ENCODE measurements around the gene MAP2.
"Not testable (repeated sequence)": the region's sequence is repeated elsewhere in the genome, so short reads cannot be mapped to it uniquely, and the experiment has no call there.

Gene MAP2

DNA sequence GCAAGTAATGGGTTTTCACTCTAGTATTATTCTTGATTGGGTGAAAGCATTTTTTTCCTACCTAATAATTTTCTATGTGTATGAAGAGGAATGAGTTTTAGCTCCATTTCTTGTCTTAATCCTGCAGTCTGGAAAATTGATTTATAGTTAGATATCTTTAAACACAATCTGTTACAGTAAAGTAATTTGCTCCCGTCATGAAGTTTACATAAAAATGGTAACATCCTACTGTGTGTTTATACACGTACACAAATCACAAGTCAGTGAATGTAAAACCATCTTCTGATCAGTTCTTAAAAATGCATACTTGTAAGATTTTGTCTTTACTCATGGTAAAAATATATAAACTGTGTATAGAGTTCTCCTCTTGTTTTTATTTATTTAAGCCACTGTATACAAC, 51.1 kb downstream of the MAP2 start:
- Histone ChIP-seq H3K27ac (ENCODE audit: low read depth, low read length) (no peak overlapping the region), H3K9me3 (ENCODE audit: control insufficient read depth, insufficient read depth, low read depth, low read length) (no peaks in the 10 kb centered on the region), H3K9ac (ENCODE audit: low read length) (no peak overlapping the region), H3K4me1 (ENCODE audit: control insufficient read depth, insufficient read depth, low read length) (peaks cover 12% of the 10 kb centered on the region), H3K4me3 (ENCODE audit: low read depth, low read length) (no peak overlapping the region), H3K27me3 (ENCODE audit: control insufficient read depth, insufficient read depth, low read length) (no peaks in the 10 kb centered on the region), H3K36me3 (ENCODE audit: control insufficient read depth, insufficient read depth, low read length) (no peaks in the 10 kb centered on the region)

DNA sequence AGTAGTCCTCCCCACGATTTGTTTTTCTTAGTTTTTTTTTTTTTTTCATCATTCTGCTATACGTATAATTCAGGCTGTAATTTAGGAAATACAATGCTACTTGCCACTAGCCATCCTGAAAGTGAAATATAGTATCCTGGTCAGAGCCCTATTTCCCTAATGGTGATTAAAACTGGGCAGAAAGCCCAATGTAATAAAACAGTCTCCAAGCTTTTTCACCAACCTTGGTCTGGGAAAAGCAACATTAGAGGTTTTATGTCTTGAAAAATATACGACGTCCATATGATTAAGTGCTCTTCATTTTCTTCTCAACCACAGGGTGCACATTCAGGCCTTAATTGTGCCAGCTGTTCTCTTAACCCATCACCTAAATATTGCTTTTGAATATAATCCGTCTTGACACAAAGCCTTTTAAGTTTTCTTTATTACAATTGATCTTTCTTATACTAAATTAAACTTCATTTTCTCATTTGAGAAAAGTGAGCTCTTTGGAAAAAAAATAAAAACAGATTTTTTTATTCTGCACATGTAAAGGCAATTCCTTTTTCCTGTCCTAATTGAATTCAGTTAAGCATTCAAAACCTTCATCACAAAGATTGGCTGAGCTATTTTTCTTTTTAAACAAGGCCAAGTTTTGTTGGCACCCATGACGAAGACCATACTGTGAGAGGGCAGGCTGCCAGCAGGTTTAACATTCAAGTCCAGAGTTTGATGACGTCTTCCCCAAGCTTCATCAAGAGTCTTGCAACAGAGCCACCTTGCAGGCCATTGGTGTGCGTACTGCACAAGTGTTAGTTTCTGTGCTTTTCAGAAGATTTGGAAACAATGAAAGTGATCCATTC, 52.7 kb downstream of the MAP2 start:
- Histone ChIP-seq H3K4me1 (ENCODE audit: control insufficient read depth, insufficient read depth, low read length) (peaks cover 12% of the 10 kb centered on the region), H3K9ac (ENCODE audit: low read length) (no peak overlapping the region), H3K27ac (ENCODE audit: low read depth, low read length) (no peak overlapping the region), H3K4me3 (ENCODE audit: low read depth, low read length) (no peak overlapping the region), H3K9me3 (ENCODE audit: control insufficient read depth, insufficient read depth, low read depth, low read length) (no peaks in the 10 kb centered on the region), H3K36me3 (ENCODE audit: control insufficient read depth, insufficient read depth, low read length) (no peaks in the 10 kb centered on the region), H3K27me3 (ENCODE audit: control insufficient read depth, insufficient read depth, low read length) (no peaks in the 10 kb centered on the region)

DNA sequence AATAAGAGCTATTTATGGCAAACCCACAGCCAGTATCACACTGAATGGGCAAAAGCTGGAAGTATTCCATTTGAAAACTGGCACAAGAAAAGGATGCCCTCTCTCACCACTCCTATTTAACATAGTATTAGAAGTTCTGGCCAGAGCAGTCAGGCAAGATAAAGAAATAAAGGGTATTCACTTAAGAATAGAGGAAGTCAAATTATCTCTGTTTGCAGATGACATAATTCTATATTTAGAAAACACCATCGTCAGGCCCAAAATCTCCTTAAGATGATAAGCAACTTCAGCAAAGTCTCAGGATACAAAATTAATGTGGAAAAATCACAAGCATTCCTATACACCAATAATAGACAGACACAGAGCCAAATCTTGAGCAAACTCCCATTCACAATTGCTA, 68.4 kb downstream of the MAP2 start:
- not testable (repeated sequence) for H3K4me1 ChIP-seq (ENCODE audit: control insufficient read depth, insufficient read depth, low read length); H3K9ac ChIP-seq (ENCODE audit: low read length); H3K9me3 ChIP-seq (ENCODE audit: control insufficient read depth, insufficient read depth, low read depth, low read length)

DNA sequence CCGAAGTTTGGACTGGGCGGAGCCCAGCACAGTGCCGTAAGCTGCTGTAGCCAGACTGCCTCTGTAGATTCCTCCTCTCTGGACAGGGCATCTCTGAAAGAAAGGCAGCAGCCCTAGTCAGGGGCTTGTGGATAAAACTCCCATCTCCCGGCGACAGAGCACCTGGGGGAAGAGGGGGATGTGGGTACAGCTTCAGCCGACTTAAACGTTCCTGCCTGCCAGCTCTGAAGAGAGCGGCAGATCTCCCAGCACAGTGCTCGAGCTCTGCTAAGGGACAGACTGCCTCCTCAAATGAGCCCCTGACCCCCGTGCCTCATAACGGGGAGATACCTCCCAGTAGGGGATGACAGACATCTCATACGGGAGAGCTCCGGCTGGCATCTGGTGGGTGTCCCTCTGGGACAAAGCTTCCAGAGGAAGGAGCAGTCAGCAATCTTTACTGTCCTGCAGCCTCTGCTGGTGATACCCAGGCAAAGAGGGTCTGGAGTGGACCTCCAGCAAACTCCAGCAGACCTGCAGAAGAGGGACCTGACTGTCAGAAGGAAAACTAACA, 71.3 kb downstream of the MAP2 start:
- H3K36me3 ChIP-seq (ENCODE audit: control insufficient read depth, insufficient read depth, low read length); H3K4me3 ChIP-seq (ENCODE audit: low read depth, low read length); H3K27ac ChIP-seq (ENCODE audit: low read depth, low read length); H3K9ac ChIP-seq (ENCODE audit: low read length); H3K4me1 ChIP-seq (ENCODE audit: control insufficient read depth, insufficient read depth, low read length); H3K9me3 ChIP-seq (ENCODE audit: control insufficient read depth, insufficient read depth, low read depth, low read length); H3K27me3 ChIP-seq (ENCODE audit: control insufficient read depth, insufficient read depth, low read length): not testable (repeated sequence)

More for the DNA sequence above, 68.4 kb downstream of the MAP2 start:
- not testable (repeated sequence) for H3K27me3 ChIP-seq (ENCODE audit: control insufficient read depth, insufficient read depth, low read length); H3K36me3 ChIP-seq (ENCODE audit: control insufficient read depth, insufficient read depth, low read length); H3K4me3 ChIP-seq (ENCODE audit: low read depth, low read length); H3K27ac ChIP-seq (ENCODE audit: low read depth, low read length)

DNA sequence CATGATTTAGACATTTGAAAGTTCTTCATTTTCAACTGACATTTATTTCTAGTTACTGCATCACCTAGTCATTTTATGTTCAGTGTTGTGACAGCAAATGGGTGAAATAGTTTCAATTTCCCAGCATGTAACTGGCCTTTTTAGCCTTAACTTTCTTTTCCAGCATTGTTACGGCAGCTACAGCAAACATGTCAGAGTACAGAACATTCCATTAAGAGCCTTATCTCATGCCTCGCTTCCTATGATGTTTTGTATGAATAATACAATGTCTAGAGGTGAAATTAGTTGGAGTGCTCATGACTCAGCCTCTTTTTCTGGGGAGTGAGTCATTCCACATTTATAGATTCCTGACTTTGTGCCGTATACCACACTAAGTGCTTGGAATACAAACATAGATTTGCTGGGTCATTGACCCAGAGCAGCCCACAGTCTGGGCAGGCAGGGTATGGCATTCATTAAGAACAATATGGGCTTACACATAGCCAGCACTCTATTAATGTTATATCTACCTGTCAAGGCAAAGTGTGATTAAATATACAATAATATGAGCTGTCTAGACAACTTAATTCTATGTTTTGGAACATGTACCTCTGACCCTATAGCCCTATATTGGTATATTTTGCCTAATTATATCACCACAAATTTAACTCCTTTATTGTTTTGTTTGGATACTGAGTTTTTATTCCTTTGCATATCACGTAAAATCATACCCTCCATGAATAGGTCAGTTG, 72.2 kb downstream of the MAP2 start:
- Histone ChIP-seq H3K36me3 (ENCODE audit: control insufficient read depth, insufficient read depth, low read length) (no peaks in the 10 kb centered on the region), H3K27me3 (ENCODE audit: control insufficient read depth, insufficient read depth, low read length) (no peaks in the 10 kb centered on the region), H3K9ac (ENCODE audit: low read length) (no peak overlapping the region), H3K4me1 (ENCODE audit: control insufficient read depth, insufficient read depth, low read length) (no peaks in the 10 kb centered on the region), H3K9me3 (ENCODE audit: control insufficient read depth, insufficient read depth, low read depth, low read length) (peaks cover 6% of the 10 kb centered on the region; the same call in 1 of the 2 replicates), H3K4me3 (ENCODE audit: low read depth, low read length) (no peak overlapping the region), H3K27ac (ENCODE audit: low read depth, low read length) (no peak overlapping the region)

DNA sequence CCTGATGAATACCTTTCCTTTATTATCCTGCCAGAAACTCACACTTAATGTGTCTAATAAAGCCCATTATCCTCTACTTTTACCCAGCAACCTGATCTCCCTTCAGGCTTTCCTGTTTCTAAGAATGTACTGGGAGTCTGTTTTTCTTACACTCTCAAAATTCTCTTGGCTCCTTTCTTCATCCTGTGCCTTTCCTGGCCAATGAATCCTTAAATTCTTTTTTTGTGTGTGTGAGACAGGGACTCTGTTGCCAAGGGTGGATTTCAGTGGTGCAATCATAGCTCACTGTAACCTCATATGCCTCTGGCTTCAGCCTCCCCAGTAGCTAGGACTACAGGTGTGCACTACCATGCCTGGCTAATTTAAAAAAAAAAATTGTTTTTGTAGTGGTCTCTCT, 72.7 kb downstream of the MAP2 start:
- Histone ChIP-seq H3K9me3 (ENCODE audit: control insufficient read depth, insufficient read depth, low read depth, low read length) (peaks cover 6% of the 10 kb centered on the region; the same call in 1 of the 2 replicates), H3K4me1 (ENCODE audit: control insufficient read depth, insufficient read depth, low read length) (no peaks in the 10 kb centered on the region), H3K27me3 (ENCODE audit: control insufficient read depth, insufficient read depth, low read length) (no peaks in the 10 kb centered on the region), H3K27ac (ENCODE audit: low read depth, low read length) (no peak overlapping the region), H3K9ac (ENCODE audit: low read length) (no peak overlapping the region), H3K4me3 (ENCODE audit: low read depth, low read length) (no peak overlapping the region), H3K36me3 (ENCODE audit: control insufficient read depth, insufficient read depth, low read length) (no peaks in the 10 kb centered on the region)

GRCh38 chr2:209498614-209499013, 74.8 kb downstream of the MAP2 start:
- Histone ChIP-seq H3K9ac (ENCODE audit: low read length) (no peak overlapping the region), H3K27ac (ENCODE audit: low read depth, low read length) (no peak overlapping the region), H3K27me3 (ENCODE audit: control insufficient read depth, insufficient read depth, low read length) (no peaks in the 10 kb centered on the region), H3K4me3 (ENCODE audit: low read depth, low read length) (no peak overlapping the region), H3K36me3 (ENCODE audit: control insufficient read depth, insufficient read depth, low read length) (no peaks in the 10 kb centered on the region), H3K4me1 (ENCODE audit: control insufficient read depth, insufficient read depth, low read length) (no peaks in the 10 kb centered on the region), H3K9me3 (ENCODE audit: control insufficient read depth, insufficient read depth, low read depth, low read length) (peaks cover 6% of the 10 kb centered on the region; the same call in 1 of the 2 replicates)

GRCh38 chr2:209499069-209499468, 75.2 kb downstream of the MAP2 start:
- Histone ChIP-seq H3K36me3 (ENCODE audit: control insufficient read depth, insufficient read depth, low read length) (no peaks in the 10 kb centered on the region), H3K4me3 (ENCODE audit: low read depth, low read length) (no peak overlapping the region), H3K27ac (ENCODE audit: low read depth, low read length) (no peak overlapping the region), H3K9ac (ENCODE audit: low read length) (no peak overlapping the region), H3K4me1 (ENCODE audit: control insufficient read depth, insufficient read depth, low read length) (no peaks in the 10 kb centered on the region), H3K27me3 (ENCODE audit: control insufficient read depth, insufficient read depth, low read length) (no peaks in the 10 kb centered on the region), H3K9me3 (ENCODE audit: control insufficient read depth, insufficient read depth, low read depth, low read length) (peaks cover 4% of the 10 kb centered on the region; the same call in 1 of the 2 replicates)

DNA sequence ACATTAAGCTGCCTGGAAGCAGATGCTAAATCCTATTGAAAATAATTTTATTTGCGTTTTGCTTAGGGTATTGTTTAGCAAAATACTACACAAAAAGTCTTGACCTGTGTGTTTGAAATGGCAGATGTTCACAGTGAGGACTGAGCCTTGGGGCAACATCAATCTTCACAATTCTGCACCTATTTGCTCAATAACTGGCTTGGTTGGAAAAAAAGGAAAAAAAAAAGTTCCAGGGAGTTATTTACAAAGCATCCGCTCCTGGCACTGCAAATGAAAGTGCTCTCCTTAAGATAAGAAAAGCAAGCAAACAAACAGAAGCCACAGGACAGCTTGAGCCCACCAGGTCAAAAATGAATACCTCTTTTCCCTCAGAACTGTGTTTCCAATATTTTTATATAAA, 77.7 kb downstream of the MAP2 start:
- H3K27ac ChIP-seq (ENCODE audit: low read depth, low read length), result no peak overlapping the region

GRCh38 chr2:209505410-209505809, 81.6 kb downstream of the MAP2 start:
- Histone ChIP-seq H3K4me1 (ENCODE audit: control insufficient read depth, insufficient read depth, low read length) (no peaks in the 10 kb centered on the region), H3K9me3 (ENCODE audit: control insufficient read depth, insufficient read depth, low read depth, low read length) (no peaks in the 10 kb centered on the region), H3K36me3 (ENCODE audit: control insufficient read depth, insufficient read depth, low read length) (no peaks in the 10 kb centered on the region), H3K27ac (ENCODE audit: low read depth, low read length) (no peak overlapping the region), H3K27me3 (ENCODE audit: control insufficient read depth, insufficient read depth, low read length) (no peaks in the 10 kb centered on the region; the same call in 1 of the 2 replicates), H3K4me3 (ENCODE audit: low read depth, low read length) (no peak overlapping the region), H3K9ac (ENCODE audit: low read length) (no peak overlapping the region)

More for the DNA sequence above, 77.7 kb downstream of the MAP2 start:
- Histone ChIP-seq H3K27me3 (ENCODE audit: control insufficient read depth, insufficient read depth, low read length) (no peaks in the 10 kb centered on the region; the same call in 1 of the 2 replicates), H3K4me1 (ENCODE audit: control insufficient read depth, insufficient read depth, low read length) (no peaks in the 10 kb centered on the region), H3K4me3 (ENCODE audit: low read depth, low read length) (no peak overlapping the region), H3K9me3 (ENCODE audit: control insufficient read depth, insufficient read depth, low read depth, low read length) (peaks cover 3% of the 10 kb centered on the region; the same call in 1 of the 2 replicates), H3K9ac (ENCODE audit: low read length) (no peak overlapping the region), H3K36me3 (ENCODE audit: control insufficient read depth, insufficient read depth, low read length) (no peaks in the 10 kb centered on the region)

- Histone ChIP-seq H3K9ac (ENCODE audit: low read length) (no peak overlapping the region), H3K27me3 (ENCODE audit: control insufficient read depth, insufficient read depth, low read length) (peaks cover 14% of the 10 kb centered on the region), H3K9me3 (ENCODE audit: control insufficient read depth, insufficient read depth, low read depth, low read length) (no peaks in the 10 kb centered on the region), H3K36me3 (ENCODE audit: control insufficient read depth, insufficient read depth, low read length) (no peaks in the 10 kb centered on the region), H3K4me1 (ENCODE audit: control insufficient read depth, insufficient read depth, low read length) (no peaks in the 10 kb centered on the region), H3K27ac (ENCODE audit: low read depth, low read length) (no peak overlapping the region), H3K4me3 (ENCODE audit: low read depth, low read length) (no peak overlapping the region)
These were observed 84.4 kb downstream of the MAP2 start for GRCh38 chr2:209508255-209508654.
